RWPE1 (cell line): Measurements from ENCODE around the gene CAPN11.
"Not testable (repeated sequence)": the region's sequence is repeated elsewhere in the genome, so short reads cannot be mapped to it uniquely, and the experiment has no call there.

Experiments
- CTCF ChIA-PET: fragments of 350-600 bp; sonication (Branson Sonifier 250); formaldehyde crosslinking; extraction: SDS; loops from one replicate; lab custom pipeline; 2021; lab: Yijun Ruan, JAX
- POLR2A ChIA-PET: fragments of 400-600 bp; formaldehyde crosslinking; extraction: SDS; loops from one replicate; lab custom pipeline; 2020; ENCODE audit warnings: antibody characterized with exemption; ENCODE audit not compliant: low non-redundant PET; lab: Yijun Ruan, JAX
- DNase-seq: peaks from one replicate; pipeline ENCODE4 v3.0.0; 2012; ENCODE audit warnings: low spot score
- H3K27ac ChIP-seq: fragments of 450-650 bp; 2 replicates; pipeline ENCODE4 v1.5.1; 2017
- TF ChIP-seq, protein P1 (sequence below): fragments of 450-650 bp; conservative IDR thresholded peaks from 2 replicates; pipeline ENCODE4 v1.5.1; 2017; ENCODE audit warnings: low read depth, mild to moderate bottlenecking

The CAPN11 gene

DNA sequence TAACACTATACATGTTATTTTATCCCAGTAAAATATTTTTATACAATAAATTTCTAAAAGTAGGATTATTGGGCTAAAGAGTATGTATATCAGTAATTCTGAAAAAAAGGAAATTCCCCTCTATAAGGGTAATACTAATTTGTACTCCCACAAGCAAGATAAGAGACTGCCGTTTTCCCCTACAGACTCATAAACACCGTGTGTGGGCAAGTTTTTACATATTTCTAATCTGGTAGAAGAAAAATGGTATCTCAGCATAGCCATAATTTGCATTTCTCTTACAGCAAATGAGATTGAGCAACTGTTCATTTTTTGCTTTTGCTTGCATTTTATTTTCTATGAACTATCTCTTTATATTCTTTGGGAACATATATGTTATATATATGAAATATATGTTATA, 32.1 kb downstream of the CAPN11 start:
- ChIA-PET POLR2A (no interaction called here), CTCF (interaction anchor here (1.0 to 1.2 kb wide), 2 partner anchors 10 to 47 kb away, joined by 3 read pairs; no protein-coding TSS in a partner anchor)
- TF ChIP-seq, protein P1, sequence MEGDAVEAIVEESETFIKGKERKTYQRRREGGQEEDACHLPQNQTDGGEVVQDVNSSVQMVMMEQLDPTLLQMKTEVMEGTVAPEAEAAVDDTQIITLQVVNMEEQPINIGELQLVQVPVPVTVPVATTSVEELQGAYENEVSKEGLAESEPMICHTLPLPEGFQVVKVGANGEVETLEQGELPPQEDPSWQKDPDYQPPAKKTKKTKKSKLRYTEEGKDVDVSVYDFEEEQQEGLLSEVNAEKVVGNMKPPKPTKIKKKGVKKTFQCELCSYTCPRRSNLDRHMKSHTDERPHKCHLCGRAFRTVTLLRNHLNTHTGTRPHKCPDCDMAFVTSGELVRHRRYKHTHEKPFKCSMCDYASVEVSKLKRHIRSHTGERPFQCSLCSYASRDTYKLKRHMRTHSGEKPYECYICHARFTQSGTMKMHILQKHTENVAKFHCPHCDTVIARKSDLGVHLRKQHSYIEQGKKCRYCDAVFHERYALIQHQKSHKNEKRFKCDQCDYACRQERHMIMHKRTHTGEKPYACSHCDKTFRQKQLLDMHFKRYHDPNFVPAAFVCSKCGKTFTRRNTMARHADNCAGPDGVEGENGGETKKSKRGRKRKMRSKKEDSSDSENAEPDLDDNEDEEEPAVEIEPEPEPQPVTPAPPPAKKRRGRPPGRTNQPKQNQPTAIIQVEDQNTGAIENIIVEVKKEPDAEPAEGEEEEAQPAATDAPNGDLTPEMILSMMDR, result no peak
- no peak overlapping the region for H3K27ac ChIP-seq
- DNase-seq, result no peak

DNA sequence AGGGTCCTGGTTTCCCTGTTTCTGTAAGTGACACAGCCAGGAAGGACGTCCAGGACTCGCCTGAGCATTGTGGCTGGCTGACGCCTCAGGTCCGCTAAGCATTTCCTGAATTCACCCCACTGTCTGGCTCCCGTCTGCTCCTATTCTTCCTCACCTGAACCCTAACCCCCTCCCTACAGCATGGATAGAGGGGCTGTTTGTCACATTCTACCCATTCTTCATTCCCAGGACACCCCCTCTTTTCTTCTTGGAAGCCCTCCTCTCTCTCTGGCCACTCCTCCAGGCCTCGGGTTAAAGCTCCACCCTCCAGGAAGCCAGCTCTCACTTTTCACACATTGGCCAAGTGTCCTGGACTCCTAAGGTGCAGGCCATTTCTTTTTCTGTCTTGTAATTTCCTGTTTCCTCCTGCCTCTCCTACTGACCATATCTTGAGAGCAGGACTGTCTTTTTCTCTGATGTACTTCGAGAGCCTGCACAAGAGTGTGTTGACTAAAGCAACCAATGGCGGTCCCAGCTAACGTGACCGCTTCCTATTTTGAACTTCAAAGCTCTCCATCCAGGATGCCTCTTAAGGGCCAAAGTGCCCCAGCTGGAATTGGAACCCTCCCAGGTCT, 33.9 kb downstream of the CAPN11 start:
- ChIA-PET CTCF (interaction anchor here (0.6 kb wide), 3 partner anchors 76 to 1475 kb away, joined by 3 to 4 read pairs (median 3); no protein-coding TSS in a partner anchor), POLR2A (no interaction called here)
- TF ChIP-seq, protein P1, result no peak
- DNase-seq, result no peak
- no peak overlapping the region for H3K27ac ChIP-seq

DNA sequence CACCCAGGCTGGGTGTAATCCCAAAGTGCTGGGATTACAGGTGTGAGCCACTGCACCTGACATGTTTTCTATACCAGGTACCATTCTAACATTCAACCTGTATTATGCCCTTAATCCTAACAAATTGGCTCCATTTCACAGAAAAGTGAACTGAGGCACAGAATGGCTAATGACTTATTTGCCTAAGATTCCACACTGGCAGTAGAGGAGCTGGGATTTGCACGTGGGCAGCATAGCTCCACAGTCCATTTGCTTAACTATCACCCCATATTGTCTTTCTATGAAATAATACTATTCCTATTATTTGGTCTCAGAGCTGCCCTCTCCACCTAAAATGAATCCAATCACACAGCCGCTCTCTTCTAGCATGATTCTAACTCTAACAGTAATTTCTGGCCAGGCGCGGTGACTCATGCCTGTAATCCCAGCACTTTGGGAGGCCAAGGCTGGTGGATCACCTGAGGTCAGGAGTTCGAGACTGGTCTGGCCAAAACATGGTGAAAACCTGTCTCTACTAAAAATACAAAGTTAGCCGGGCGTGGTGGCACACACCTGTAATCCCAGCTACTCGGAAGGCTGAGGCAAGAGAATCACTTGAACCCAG, 34.8 kb downstream of the CAPN11 start:
- DNase-seq, result no peak
- TF ChIP-seq, protein P1, result no peak
- ChIA-PET POLR2A (no interaction called here), CTCF (interaction anchor here (0.6 kb wide), 2 partner anchors 134 to 1475 kb away, joined by 3 to 4 read pairs; no protein-coding TSS in a partner anchor)
- H3K27ac ChIP-seq, result no peak overlapping the region

DNA sequence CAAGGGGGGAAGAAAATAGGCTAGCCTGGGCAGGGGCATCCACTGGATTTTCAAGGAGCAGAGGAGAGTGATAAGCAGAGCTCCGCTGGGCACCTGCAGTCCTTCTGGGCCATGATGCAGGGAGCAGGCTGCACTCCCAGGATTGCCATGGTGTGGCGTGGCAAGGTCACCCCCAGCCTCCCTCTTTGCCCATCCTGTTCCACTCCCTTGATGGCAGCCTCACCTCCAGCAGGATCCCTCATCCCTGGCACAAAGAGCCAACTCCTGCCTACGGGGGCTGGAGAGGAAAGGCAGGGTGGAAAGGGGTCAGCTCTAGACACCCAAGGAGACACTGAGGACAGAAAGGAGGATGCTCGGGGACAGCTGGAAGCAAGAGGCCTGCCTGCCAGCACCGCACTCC, 35.7 kb downstream of the CAPN11 start:
- no peak overlapping the region for H3K27ac ChIP-seq
- no peak for DNase-seq
- ChIA-PET POLR2A (no interaction called here), CTCF (no interaction called here)
- TF ChIP-seq, protein P1, result no peak

DNA sequence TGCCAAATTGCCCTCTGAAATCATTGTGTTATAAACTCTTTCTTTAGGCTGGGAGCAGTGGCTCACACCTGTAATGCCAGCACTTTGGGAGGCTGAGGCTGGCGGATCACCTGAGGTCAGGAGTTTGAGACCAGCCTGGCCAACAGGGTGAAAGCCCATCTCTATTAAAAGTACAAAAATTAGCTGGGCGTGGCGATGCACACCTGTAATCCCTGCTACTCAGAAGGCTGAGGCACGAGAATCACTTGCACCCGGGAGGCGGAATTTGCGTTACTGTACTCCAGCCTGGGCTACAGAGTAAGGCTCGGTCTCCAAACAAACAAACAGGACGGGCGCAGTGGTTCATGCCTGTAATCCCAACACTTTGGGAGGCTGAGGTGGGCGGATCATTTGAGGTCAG, 37.7 kb downstream of the CAPN11 start:
- POLR2A ChIA-PET, CTCF ChIA-PET, H3K27ac ChIP-seq, DNase-seq: not testable (repeated sequence)

DNA sequence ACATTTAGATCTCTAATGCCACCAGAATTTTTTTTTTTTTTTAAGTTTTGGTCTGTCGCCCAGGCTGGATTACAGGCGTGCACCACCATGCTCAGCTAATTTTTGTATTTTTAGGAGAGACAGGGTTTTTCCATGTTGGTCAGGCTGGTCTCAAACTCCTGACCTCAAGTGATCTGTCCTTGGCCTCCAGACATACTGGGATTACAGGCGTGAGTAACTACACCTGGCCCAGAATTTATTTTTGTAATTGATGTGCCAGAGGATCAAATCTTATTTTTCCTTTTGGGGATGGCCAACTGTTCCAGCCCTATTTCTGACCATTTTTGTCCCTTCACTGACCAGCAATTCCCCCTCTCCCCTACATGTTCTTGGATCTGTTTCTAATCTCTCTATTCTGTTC, 40.1 kb downstream of the CAPN11 start:
- POLR2A ChIA-PET, result no interaction called here
- TF ChIP-seq, protein P1, result no peak
- DNase-seq, result no peak
- H3K27ac ChIP-seq, result no peak overlapping the region
- CTCF ChIA-PET, result no interaction called here

DNA sequence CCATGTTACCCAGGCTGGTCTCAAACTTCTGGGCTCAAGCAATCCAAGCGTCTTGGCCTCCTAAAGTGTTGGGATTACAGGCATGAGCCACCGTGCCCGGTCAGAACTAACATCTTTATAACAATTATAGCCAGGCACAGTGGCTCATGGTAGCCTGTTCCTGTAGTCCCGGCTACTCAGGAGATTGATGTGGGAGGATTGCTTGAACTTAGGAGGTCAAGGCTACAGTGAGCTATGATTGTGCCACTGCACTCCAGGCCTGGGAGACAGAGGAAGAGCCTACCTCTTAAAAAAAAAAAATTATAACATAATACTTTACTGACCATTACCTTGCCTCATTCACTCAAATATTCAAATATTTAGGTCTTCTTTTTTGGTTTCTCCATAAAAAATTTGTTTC, 41.3 kb downstream of the CAPN11 start:
- no peak overlapping the region for H3K27ac ChIP-seq
- POLR2A ChIA-PET, result no interaction called here
- CTCF ChIA-PET, result interaction anchor here (0.6 kb wide), 1 partner anchor 44 kb away, joined by 3 read pairs; no protein-coding TSS in a partner anchor
- TF ChIP-seq, protein P1, result no peak
- DNase-seq, result no peak
